NCI-H1105 treated with DMSO at 0.1 percent for 48 hours (cell line): ENCODE results near the gene U2AF2.
A peak's percentile ranks its signal among the peaks of the same experiment; 100 is the strongest.

Source experiments
- DNase-seq: peaks from one replicate; lab custom pipeline; 2025; lab: John Stamatoyannopoulos, UW

The U2AF2 gene

DNA sequence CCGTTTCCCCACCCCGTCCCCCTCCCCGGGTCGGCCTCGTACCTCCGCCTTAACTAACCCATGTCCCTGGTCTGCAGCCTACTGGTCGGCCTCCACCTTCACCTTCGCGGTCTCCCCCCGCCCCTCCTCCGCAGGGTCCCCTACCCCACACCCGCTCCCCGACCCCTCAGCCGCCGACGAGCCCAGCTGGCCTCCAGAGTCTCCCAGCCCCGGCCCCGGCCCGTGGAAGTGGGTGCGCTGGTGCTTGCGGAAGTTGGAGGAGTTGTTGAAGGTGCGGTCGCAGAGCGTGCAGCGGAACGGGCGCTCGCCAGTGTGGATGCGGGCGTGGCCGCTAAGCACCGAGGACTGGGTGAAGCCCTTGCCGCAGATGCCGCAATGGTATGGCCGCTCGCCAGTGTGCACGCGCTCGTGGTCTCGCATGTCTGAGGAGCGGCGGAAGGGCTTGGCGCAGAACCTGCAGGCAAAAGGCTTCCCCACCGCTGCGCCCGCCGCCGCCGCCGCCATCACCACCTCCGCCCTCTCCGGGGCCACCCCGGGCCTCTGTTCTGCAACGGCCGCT, 33.1 kb upstream of the U2AF2 start:
- no peak for DNase-seq

DNA sequence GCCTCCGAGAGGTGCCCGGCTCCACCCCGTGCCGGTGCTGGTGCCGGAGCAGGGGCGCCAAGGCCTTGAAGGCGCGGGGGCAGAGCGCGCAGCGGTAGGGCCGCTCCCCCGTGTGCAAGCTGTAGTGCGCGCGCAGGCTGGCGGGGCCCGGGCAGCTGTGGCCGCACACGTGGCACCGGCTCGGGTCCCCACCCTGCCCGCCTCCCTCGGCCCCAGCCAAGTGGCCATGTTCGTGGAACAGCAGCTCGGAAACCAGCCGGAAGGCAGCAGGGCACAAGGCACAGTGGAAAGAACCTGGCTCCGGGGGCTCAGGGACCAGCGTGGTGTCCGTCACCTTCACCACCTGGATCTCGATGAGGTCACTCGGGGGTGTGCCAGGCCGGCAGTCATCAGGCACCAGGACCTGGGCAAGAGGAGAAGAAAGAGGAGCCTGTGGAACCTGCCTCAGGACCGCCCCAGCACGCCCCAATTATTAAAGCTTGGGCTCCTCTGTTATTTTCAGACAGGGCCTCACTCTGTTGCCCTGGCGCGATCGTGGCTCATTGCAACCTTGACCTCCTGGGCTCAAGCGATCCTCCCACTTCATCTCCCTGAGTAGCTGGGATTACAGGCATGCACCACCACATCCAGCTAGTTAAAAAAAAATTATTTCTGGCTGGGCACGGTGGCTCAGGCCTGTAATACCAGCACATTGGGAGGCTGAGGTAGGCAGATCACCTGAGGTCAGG, 32.4 kb upstream of the U2AF2 start:
- no peak for DNase-seq

DNA sequence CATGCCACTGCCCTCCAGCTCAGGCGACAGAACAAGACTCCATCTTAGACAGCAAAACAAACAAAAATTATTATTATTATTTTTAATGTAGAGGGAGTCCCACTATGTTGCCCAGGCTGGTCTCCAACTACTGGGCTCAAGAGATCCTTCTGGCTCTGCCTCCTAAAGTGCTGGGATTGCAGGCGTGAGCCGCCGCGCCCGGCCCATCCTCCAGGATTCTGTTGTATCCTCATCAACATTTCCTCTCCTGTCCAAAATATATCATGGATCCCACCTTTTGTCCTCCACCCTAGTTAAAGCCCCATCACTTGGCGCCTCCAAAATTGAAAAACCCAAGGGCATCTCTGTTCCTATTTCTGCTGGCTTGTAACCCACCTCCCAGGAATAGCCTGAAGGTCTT, 31.7 kb upstream of the U2AF2 start:
- DNase-seq = no peak

DNA sequence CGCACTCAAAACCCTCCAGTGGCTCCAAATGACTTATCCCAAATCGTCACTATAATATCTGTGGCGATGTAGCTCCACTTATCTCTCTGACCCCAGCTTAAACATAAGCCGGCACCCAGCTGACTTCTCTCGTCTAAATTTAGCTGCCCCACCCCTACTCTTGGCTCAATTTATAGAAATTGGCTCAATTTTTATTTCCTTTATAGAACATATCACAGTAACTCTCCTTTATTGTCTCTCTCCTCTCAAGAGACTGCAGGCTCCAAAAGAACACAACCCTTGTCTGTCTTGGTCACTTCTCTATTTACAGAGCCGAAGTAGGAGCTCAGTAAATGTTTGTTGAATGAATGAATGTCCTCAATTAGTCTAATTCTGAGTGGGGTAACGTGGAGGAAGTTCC, 31.3 kb upstream of the U2AF2 start:
- DNase-seq = no peak

DNA sequence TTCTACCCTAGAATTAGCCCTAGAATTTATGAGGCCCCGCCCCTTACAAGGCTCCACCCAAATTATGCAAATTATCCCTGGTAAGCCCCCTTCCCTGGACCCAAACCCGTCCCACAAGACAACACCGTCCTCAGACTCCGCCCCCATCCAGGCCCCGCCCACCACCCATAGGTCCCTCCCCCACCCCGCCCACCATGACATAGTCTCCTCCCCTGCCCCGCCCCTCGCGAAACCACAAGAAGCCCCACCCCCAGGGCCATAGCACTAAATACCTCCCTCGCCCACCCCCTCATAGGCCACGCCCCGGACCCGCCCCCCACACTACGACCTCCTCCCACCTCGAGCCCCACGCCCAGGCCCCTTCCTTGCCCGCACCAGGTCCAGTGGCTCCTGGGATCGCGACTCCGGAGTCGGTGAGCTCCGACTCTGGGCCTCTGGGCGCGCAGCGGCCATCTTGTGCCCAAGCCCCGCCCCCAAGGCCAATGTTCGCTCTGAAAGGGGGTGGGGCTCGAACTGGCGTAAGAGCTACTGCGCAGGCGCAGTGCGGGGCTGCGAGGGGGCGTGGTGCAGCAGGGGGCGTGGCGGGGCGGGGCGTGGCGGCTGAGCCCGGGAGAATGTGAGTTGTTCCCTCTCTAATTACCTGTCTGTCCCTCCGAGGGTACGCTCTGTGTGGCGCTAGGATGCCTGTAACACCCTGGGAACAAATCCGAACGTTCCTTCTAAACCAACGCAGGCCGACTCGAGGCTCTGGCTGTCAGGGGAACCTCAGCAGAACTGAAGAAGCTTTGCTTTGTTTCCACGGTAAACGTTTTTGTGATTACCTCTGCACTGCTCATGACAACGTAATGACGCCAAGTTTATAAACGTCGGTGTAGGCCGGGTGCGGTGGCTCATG, 30.5 kb upstream of the U2AF2 start, which contains the start of gene ZNF784:
ZNF784 (minus strand) TSS at position 458 of the 895 bp plus-strand sequence; CDS start at position 453, 5 bp downstream.
- DNase-seq = peak; percentile 95

DNA sequence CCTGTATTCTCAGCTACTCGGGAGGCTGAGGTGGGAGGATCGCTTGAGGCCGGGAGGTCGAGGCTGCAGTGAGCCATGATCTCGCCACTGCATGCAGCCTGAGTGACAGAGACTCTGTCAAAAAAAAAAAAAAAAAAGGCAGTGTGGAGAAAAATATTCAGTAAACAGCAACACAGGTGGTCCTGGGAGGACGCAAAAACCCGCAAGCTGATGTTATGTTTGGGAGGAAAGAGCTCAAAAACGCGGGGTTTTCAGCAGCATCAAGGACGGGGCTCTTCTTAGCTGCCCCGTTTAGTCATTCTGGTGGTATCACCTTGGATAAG, 29.9 kb upstream of the U2AF2 start:
- DNase-seq = no peak

DNA sequence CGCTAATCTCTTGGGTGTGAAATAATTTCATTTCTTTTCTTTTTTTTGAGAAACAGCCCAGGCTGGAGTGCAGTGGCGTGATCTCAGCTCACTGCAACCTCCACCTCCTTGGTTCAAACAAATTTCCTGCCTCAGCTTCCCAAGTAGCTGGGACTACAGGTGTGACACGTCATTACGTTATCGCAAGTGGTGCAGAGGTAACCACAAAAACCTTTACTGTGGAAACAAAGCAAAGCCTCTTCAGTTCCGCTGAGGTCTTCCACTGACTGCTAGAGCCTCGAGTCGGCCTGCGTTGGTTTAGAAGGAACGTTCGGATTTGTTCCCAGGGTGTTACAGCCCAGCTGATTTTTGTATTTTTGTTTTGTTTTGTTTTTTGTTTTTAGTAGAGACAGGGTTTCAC, 28.5 kb upstream of the U2AF2 start:
- no peak for DNase-seq

DNA sequence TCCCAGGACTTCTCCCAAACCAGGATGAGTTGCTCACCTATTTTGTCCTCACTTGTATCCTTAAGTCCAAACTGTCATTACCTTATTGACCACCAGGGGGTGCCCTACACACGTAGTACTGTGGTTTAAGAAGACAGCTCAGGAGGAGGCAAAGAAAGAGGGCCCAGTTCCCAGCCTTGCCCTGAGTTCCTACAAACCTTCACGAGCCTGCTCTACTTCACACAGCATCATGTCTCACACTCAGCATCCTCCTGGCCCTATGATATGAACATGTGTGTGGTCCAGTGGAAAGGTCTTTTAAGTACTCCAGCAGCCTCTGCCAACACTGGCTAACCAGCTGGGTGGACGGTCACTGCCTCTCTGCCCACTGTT, 22.4 kb upstream of the U2AF2 start:
- DNase-seq = peak; percentile 83

DNA sequence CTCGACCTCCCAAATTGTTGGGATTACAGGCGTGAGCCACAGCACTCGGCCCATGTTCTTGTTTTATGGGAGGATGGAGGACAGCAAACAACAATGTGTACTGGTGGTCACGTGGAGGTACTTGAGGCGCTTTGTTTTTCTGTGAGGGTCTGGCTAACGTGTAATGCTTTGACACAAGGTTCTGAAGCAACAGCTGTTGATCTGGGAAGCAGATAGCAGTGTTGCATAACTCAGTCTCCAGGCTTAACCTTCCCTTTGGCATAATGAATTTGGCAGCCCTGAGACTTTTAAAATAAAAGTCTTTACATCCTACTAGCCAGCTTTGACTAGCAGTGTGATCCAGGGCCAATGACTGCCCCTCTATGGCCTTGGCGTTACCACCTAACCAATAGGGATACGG, 21.0 kb upstream of the U2AF2 start:
- no peak for DNase-seq

DNA sequence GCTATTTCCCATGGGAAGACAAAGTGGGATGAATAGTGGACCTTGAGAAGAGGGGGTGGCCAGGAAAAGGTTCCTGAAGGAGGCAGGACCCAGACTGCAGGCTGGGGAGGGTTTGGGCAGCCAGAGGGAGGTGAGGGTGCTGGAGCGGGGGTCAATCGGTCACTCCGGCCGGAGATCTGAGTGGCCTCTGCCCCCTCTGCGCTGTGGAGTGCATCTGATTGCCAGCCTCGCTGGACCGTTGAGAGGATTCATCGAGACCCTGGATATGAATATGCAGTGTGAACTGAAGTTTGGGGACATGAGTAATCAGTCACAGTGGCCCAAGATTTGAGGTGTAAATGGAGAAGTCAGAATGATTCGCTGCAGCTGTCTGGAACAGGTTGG, 19.5 kb upstream of the U2AF2 start:
- DNase-seq = no peak

DNA sequence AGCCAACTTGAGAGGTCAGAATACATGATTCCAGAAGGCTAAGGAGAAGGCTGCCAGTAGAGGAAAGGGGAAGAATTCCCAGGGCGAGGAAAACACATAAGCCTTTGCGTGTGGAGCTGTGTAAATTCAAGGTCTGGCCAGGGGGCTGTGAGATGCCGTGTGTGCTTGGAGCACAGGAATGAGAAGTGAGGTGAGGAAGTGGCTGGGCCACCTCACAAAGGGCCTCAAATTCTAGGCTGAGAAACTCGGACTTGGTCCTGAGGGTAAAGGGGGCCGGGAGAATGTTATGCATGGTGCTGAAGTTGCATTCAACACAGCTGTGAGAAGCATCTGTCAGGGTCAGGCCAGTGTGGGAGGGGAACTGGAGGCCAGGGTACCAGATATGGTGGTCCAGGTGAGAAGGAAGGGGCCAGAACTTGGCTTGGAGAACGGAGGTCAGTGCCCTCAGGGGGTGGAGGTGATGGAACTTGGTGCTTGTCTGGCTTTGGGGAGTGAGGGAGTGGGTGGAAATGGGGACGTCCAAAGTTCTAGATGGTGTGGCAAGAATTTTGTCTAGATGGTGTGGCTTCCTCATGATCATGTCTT, 18.9 kb upstream of the U2AF2 start:
- DNase-seq = no peak

DNA sequence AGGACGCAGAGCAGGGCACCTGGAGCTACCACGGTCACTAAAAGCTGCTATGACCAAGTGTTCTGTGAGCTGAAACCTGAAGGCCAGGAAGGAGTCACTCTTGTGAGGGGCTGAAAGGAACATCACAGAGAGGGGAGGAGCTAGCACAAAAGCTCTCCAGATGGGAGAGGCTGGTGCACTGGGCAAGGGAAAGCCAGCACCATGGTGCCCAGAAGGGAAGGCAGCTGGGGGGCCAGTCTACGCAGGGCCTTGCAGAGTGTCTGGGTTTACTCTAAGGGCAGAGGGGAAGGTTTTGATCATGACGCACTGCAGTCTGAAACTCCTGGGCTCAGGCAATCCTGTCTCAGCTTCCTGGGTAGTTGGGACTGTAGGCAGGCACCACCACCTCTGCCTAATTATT, 18.1 kb upstream of the U2AF2 start:
- no peak for DNase-seq

DNA sequence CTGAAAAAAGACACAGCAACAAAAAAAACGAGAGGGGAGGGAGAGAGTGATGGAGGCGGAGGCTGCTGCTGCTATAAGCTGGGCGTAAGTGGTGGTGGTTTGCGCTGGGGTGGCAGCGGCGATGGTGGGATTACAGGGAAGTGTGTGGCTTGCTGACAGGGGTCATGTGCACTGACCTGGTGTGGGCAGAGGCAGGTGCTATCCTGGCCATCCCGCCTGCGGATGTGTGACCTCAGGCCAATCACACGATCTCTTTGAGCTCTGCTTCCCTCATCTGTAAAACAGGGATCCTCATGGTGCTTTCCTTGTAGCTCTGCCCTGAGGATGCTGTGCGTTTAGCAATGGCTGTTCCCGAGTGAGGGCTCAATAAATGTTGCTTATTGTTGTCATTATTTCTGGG, 17.3 kb upstream of the U2AF2 start:
- no peak for DNase-seq

DNA sequence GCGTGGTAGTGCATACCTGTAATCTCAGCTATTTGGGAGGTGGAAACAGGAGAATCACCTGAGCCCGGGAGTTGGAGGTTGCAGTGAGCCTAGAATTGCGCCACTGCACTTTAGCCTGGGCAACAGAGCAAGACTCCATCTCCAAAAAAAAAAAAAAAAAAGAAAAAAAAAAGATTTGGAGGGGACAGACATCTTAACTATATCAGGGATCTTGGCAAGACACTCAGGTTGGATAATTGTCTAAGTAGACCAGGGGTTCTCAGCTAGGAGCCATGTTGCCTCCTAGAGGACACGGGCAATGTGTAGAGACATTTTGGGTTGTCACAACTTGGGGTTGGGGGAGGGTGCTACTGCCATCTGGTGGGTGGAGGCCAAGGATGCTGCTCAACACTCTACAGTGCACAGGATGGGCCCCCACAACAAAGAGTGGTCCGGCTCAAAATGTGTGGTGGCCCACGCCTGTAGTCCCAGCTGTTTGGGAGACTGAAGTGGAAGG, 15.9 kb upstream of the U2AF2 start:
- DNase-seq = no peak

DNA sequence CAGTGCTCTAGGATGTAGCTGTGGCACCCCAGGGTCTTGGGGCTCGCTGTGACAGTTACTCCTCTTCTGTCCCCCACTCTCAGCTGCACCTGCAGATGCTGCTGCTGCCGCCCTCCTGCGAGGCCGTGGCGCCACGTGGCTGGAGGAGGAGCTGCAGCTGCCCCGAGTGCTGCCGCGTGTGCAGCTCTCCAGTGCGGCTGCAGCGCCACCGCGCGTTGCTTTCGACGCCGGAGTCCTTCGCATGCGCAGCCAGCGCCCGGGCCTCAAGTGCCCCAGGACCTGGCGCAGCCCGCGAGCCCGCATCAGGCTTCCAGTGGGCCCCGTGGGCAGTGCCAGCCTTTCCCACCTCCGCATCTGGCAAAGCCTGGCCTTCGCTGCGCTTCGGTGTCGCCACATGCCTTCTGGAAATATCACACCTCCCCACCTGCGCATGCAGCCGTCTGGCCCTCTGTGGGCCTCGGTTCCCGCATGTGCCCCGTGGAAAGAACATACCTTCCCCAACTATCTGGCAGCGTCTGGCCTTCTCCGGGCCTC, 14.7 kb upstream of the U2AF2 start:
- peak; percentile 34 for DNase-seq

DNA sequence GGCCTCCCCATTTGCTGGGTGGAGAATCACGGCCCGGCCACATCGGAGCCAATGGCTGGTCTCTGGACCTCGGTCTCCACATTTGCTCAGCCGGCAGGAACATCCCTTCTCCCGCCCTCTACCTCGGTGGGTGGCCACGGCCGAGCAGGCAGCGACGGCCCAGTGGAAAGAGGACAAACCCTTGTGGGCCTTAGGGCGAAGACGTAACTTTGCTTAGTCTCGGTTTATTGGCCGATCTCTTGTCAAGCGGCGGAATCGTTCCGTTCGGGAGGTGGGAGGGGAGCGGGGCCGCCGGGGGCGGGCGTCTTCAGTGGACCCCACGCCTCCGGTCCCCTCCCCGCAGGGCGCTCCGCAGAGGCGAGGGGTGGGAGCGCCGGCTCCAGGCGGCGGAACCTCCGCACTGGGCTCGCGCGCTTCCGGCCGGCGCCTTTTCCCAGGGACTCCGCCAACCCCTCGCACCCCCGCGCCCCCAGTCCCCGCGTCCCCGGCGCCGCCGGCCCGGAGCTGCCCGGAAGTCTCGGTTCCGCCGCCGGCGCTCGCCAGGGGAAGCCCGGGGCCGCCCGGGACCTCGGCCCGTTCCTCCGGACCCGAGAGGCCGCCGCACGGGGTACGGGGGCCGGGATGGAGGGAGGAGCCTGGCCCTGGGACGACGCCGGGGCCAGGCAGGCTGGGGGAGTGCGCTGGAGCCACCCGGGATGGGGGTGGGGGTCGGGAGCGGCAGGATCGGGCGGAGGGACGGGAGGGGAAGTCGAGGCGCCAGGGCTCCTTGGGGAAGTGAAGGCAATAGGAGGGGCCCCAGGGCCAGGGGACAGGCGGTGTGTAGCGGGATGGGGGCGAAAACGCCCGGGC, 14.0 kb upstream of the U2AF2 start, which contains the start of gene ZNF580:
ZNF580 (plus strand) TSS at position 426 of the 849 bp plus-strand sequence. CDS start 1,507 bp downstream, outside the sequence.
- peak; percentile 42 for DNase-seq

DNA sequence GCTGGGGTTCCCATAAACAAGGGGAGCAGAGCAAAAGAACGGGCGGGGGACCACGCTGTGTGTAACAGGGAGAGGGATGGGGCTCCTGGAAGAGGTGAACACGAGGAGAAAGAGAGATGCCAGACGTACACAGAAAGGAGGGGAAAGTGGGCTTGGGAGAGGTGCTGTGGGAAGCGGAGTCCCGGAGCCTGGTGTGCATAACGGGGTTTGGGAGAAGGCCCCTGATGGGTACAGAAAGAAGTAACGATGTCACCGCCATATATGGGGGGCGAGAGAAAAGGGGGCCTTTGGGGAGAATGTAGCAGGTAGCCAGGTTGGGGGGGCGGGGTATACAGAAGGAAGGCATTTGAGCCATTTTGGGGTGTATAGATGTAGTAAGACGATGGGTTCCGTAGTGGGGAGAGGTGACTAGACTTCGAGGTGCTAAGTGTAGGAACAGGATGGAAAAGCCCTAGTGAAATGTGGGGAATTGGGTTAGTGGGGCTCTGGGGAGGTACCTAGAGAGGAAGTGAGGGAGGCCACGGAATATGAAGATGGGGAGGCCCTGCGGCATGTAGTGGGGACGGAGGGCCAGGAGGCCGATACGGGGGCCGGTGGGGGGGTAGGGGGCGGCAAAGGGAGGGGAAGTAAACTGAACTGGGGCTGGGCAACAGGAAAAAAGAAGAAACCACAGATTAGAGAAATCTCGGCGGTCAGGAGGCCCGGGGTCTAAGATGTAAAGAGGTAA, 13.2 kb upstream of the U2AF2 start:
- DNase-seq = no peak

DNA sequence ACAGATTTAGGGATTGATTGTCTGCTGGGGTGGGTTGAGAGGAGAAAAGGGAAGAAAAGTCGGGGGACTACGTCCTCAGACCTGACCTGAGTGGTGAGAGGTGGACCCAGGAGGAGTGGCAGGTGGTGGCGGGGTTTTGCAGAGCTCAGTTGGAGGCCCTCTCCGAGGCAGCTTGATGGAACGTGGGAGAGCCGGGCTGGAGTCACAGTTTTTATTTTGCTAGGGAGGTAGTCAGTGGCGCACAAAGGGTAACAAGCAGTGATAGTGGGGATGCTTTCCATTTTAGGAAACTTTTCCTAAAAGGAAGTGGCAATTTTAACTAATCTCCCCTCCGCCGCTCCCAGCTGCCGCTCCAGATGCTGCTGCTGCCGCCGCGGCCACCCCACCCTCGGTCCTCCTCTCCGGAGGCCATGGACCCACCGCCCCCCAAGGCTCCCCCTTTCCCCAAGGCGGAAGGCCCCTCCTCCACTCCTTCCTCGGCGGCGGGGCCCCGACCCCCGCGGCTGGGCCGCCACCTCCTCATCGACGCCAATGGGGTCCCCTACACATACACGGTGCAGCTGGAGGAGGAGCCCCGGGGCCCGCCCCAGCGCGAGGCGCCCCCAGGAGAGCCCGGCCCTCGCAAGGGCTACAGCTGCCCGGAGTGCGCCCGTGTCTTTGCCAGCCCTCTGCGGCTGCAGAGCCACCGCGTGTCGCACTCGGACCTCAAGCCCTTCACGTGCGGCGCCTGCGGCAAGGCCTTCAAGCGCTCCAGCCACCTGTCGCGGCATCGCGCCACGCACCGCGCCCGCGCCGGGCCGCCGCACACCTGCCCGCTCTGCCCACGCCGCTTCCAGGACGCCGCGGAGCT, 12.5 kb upstream of the U2AF2 start:
- DNase-seq = no peak

DNA sequence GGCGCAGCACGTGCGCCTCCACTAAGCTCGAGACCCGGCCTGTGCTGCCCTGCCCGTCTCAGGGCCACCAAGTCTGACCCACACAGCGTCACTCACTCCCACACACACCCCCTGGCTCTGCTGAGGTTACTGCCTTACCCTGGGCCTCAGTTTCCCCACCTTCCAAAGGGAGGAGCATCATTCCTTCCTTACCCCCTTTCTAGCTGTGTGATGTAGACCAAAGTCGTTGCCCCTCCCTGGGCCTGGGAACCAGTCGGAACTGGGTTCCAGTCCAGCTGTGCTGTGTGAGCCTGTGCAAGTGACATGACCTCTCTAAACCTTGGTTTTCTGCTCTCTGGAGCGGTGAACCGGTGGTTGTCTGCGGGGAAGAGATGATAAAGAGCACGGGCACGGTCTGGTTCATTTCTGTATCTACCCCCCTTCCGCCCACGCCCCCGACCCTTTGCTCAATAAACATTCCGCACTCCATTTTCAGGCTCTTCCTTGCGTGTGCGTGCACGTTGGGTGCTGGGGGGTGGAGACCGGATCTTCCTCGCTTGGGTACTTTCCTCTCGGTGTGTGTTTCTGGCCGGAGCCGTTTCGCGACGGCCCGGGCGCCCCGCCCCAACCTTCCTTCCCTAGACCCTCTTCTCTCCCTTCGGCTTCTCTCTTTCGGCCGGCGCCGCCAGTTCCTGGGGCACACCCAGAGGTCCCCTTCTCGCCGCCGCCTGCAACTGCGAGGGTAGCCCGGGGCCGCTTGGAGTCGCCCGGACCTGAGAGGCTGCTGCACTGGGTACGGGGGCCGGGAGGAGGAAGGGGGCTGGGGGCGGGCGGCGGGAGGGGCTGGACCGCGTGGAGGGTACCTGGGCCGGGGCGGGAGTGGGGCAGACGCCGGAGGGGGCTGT, 11.6 kb upstream of the U2AF2 start, which contains the start of gene ZNF581:
ZNF581 (plus strand) TSS at position 647 of the 884 bp plus-strand sequence. CDS start 923 bp downstream, outside the sequence.
- peak; percentile 50 for DNase-seq
